Retinal pigment epithelial cell (primary cell): ENCODE measurements around the gene TEKT1.
A peak's percentile ranks its signal among the peaks of the same experiment; 100 is the strongest.
"Not testable (repeated sequence)": the region's sequence is repeated elsewhere in the genome, so short reads cannot be mapped to it uniquely, and the experiment has no call there.

Source experiments
- DNase-seq: peaks from one replicate; pipeline ENCODE4 v3.0.0-alpha.2; 2010; ENCODE audit warnings: low read depth
- H3K4me3 ChIP-seq: 2 replicates; pipeline ENCODE4 v1.5.1; 2011; ENCODE audit warnings: mild to moderate bottlenecking, low read length, control low read depth, moderate library complexity
- CTCF ChIP-seq: conservative IDR thresholded peaks from 2 replicates; pipeline ENCODE4 v1.5.1; 2011; ENCODE audit warnings: low read depth, low read length, control low read depth, inconsistent platforms

The TEKT1 gene

GRCh38 chr17:6843241-6843880 is 11.8 kb upstream of the TEKT1 start:
- no peak overlapping the region for H3K4me3 ChIP-seq
- peak; percentile 44 for TF ChIP-seq CTCF
- DNase-seq = peak; percentile 2

- DNase-seq = not testable (repeated sequence)
Measured at GRCh38 chr17:6841769-6842168, 10.2 kb upstream of the TEKT1 start.

GRCh38 chr17:6830383-6830986 is 1.0 kb downstream of the TEKT1 start:
- no peak for DNase-seq
- TF ChIP-seq CTCF = no peak

More at GRCh38 chr17:6841769-6842168, 10.2 kb upstream of the TEKT1 start:
- H3K4me3 ChIP-seq = not testable (repeated sequence)

GRCh38 chr17:6823011-6823442 is 8.5 kb downstream of the TEKT1 start:
- H3K4me3 ChIP-seq = no peak overlapping the region
- DNase-seq = peak; percentile 0
- no peak for TF ChIP-seq CTCF

More at GRCh38 chr17:6830383-6830986, 1.0 kb downstream of the TEKT1 start:
- H3K4me3 ChIP-seq = no peak overlapping the region

- H3K4me3 ChIP-seq = no peak overlapping the region
- TF ChIP-seq CTCF = no peak
- DNase-seq = no peak
Measured at GRCh38 chr17:6818938-6819337, 12.6 kb downstream of the TEKT1 start.

GRCh38 chr17:6816368-6816767 is 15.2 kb downstream of the TEKT1 start:
- H3K4me3 ChIP-seq, DNase-seq: not testable (repeated sequence)

- TF ChIP-seq CTCF = no peak
- no peak overlapping the region for H3K4me3 ChIP-seq
- no peak for DNase-seq
Measured at GRCh38 chr17:6815775-6816174, 15.8 kb downstream of the TEKT1 start.

GRCh38 chr17:6812295-6812694 is 19.2 kb downstream of the TEKT1 start:
- TF ChIP-seq CTCF = no peak
- H3K4me3 ChIP-seq = no peak overlapping the region
- DNase-seq = no peak
